ENCODE measurements around the gene ANTXRL. TPM values are rescaled to one million over a fixed set of nuclear protein-coding genes. Genes with fewer than 3 reads are reported as not detected.
"Not testable (repeated sequence)": the region's sequence is repeated elsewhere in the genome, so short reads cannot be mapped to it uniquely, and the experiment has no call there.

Gene ANTXRL
- total RNA-seq, 1 experiment from 2014 or later: 0.26 TPM

DNA sequence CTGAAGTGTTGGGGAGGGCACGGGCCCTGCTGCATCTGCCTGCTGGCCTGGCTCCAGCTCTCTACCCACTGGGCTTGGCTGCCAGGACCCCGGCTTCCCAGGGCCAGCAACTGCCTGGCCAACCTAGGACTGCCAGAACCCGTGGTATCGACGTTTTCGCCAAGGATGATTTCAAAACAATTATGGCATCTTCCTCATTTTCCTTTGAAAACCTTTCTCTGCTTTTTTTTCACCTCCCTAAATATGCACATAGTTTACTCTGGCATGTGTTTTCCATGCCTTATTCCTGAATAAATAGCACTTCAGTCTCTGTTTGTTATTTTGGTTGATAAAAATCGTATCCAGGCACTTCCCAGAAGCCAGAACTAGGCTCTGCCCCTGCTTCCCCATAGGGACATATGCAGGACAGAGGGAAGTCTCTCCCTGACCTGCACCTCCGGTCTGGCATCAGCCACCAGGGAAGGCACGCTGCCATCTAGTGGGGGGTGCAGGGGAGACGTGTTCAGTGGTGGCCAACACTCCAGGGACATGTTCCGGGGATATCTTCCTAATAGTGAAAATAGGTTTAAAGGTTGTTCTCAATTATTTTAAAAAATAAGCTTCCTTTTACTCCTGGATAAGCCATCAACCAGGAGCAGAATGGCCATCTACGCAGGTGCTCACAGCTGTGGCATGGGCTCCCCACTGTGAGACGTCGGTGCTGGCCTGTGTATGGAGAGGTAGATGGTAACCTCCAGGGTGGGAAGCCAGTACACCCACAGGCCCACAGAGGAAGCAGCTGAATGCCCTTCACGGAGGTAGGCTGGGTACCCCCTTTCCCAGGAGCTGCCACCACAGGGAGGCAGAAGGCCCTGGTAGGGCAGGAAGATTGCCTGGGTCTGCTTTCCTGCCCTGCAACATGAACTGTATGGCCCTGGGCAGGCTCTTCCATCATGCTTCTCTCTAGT, 30.7 kb upstream of the ANTXRL start:
- ChIA-PET POLR2A (ENCODE audit: unreplicated experiment) (no interaction called here), CTCF (interaction anchor here (0.6 kb wide), 1 partner anchor 221 kb away, joined by 4 read pairs; no protein-coding TSS in a partner anchor)
- TF ChIP-seq EZH2 (IDR thresholded peaks at IDR 0.05; ENCODE audit: low read depth): no peak
- TF ChIP-seq, protein P1, sequence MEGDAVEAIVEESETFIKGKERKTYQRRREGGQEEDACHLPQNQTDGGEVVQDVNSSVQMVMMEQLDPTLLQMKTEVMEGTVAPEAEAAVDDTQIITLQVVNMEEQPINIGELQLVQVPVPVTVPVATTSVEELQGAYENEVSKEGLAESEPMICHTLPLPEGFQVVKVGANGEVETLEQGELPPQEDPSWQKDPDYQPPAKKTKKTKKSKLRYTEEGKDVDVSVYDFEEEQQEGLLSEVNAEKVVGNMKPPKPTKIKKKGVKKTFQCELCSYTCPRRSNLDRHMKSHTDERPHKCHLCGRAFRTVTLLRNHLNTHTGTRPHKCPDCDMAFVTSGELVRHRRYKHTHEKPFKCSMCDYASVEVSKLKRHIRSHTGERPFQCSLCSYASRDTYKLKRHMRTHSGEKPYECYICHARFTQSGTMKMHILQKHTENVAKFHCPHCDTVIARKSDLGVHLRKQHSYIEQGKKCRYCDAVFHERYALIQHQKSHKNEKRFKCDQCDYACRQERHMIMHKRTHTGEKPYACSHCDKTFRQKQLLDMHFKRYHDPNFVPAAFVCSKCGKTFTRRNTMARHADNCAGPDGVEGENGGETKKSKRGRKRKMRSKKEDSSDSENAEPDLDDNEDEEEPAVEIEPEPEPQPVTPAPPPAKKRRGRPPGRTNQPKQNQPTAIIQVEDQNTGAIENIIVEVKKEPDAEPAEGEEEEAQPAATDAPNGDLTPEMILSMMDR (conservative IDR thresholded peaks at IDR 0.05): peak; percentile 71
- Histone ChIP-seq H3K9me3 (ENCODE audit: insufficient read depth, low read depth) (no peaks in the 10 kb centered on the region), H3K9me2 (ENCODE audit: insufficient read depth) (no peaks in the 10 kb centered on the region), H3K79me2 (ENCODE audit: low read depth) (no peaks in the 10 kb centered on the region), H3K4me2 (no peak overlapping the region), H3F3A (ENCODE audit: insufficient read depth, low read depth) (no peaks in the 10 kb centered on the region), H2AFZ (no peak overlapping the region), H4K20me1 (ENCODE audit: insufficient read depth) (no peaks in the 10 kb centered on the region), H3K27me3 (ENCODE audit: insufficient read depth, low read depth) (no peaks in the 10 kb centered on the region), H3K36me3 (ENCODE audit: low read depth) (no peaks in the 10 kb centered on the region), H3K4me3 (no peak overlapping the region), H3K4me1 (replicated peaks; ENCODE audit: insufficient read depth) (0 out of 2 replicates have a peak, but pooled peaks cover 4% of the 10 kb centered on the region), H3K27ac (no peak overlapping the region)
- no TSS peak for BruUV-seq (replicated peaks)
- DNase-seq: peak; percentile 40 to 79
- intact Hi-C loops (cut with micrococcal nuclease; ENCODE audit: unreplicated experiment): no loop called here

DNA sequence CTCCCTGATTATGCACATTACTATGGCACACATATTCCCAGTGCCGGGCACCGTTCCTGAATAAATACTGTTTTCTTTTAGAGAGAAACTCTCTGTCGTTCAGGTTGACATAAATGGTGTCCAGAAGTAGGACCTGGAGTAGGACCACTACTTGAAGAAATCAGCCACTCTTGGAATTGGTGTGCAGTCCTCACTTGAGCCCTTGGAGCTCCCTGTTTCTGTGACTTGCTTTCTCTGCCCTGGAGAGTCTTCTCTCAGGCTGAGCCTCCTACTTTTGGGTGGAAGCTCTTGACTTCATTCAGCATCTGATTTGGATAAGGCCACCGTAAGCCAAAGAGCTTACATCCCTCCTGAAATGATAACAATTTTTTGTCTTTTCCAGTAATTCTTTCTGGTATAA, 29.7 kb upstream of the ANTXRL start:
- ChIA-PET CTCF (no interaction called here), POLR2A (ENCODE audit: unreplicated experiment) (no interaction called here)
- Histone ChIP-seq H3F3A (ENCODE audit: insufficient read depth, low read depth) (no peaks in the 10 kb centered on the region), H3K4me3 (no peak overlapping the region), H3K4me2 (no peak overlapping the region), H3K27me3 (ENCODE audit: insufficient read depth, low read depth) (no peaks in the 10 kb centered on the region), H3K27ac (no peak overlapping the region), H3K36me3 (ENCODE audit: low read depth) (no peaks in the 10 kb centered on the region), H2AFZ (no peak overlapping the region), H3K9me3 (ENCODE audit: insufficient read depth, low read depth) (no peaks in the 10 kb centered on the region), H3K4me1 (replicated peaks; ENCODE audit: insufficient read depth) (0 out of 2 replicates have a peak, but pooled peaks cover 4% of the 10 kb centered on the region), H4K20me1 (ENCODE audit: insufficient read depth) (no peaks in the 10 kb centered on the region), H3K9me2 (ENCODE audit: insufficient read depth) (no peaks in the 10 kb centered on the region), H3K79me2 (ENCODE audit: low read depth) (no peaks in the 10 kb centered on the region)
- intact Hi-C loops (cut with micrococcal nuclease; ENCODE audit: unreplicated experiment): no loop called here
- no peak for DNase-seq
- BruUV-seq (replicated peaks): no TSS peak
- TF ChIP-seq, protein P1 (conservative IDR thresholded peaks at IDR 0.05): no peak
- TF ChIP-seq EZH2 (IDR thresholded peaks at IDR 0.05; ENCODE audit: low read depth): no peak

DNA sequence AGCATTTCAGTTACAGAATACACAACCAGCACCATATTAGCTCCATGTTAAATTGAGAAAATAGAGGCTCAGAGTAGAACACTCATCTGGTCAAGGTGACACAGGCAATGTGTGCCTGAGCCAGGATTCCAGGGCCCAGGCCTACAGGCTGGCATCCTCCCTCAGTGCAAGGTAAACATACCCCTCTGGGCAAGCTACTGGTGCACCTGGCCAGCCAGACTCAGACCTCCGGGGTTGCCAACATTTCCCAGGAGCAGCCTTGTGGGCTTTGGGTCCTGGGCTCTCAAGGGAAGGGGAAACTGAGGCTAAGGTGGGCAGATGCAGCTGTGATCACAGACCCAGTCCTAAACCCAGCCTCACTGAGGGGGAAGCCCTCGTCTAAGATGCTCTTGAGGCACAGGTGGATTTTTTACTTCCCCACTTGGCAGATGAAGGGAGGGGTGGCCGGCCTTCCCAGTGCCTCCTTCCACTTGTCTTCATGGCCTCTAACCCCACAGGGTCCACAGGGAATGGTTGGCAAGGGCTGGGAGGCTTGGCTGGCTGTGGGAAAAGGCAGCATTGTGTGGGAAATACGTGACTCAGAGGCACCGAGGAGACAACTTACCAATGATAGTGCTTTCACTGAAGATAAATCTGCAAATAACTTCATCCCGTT, 23.8 kb upstream of the ANTXRL start:
- H4K20me1 ChIP-seq (ENCODE audit: insufficient read depth); H3K4me1 ChIP-seq (replicated peaks; ENCODE audit: insufficient read depth); H3K4me3 ChIP-seq; H3K4me2 ChIP-seq; H3K9me3 ChIP-seq (ENCODE audit: insufficient read depth, low read depth); H3K79me2 ChIP-seq (ENCODE audit: low read depth); DNase-seq; POLR2A ChIA-PET (ENCODE audit: unreplicated experiment); BruUV-seq (replicated peaks); H2AFZ ChIP-seq; intact Hi-C loops (cut with micrococcal nuclease; ENCODE audit: unreplicated experiment); H3K27ac ChIP-seq; H3K27me3 ChIP-seq (ENCODE audit: insufficient read depth, low read depth); H3F3A ChIP-seq (ENCODE audit: insufficient read depth, low read depth); CTCF ChIA-PET; H3K9me2 ChIP-seq (ENCODE audit: insufficient read depth); H3K36me3 ChIP-seq (ENCODE audit: low read depth): not testable (repeated sequence)
